HL-60 (cell line): Measurements from ENCODE around the gene MRPS12.

ENCODE experiments used
- CTCF ChIP-seq: IDR thresholded peaks from one replicate; pipeline ENCODE4 v1.5.1; 2011; ENCODE audit warnings: low read length, control low read depth, inconsistent platforms; ENCODE audit not compliant: insufficient read depth
- GABPA ChIP-seq: IDR thresholded peaks from 2 replicates; pipeline ENCODE4 v1.6.1; 2012; ENCODE audit warnings: low read depth
- REST ChIP-seq: IDR thresholded peaks from 2 replicates; pipeline ENCODE4 v1.6.1; 2012; ENCODE audit warnings: low read depth; ENCODE audit not compliant: insufficient replicate concordance

GRCh38 chr19:38975214-38975860 is 44.6 kb downstream of the MRPS12 start, which contains the start of gene FBXO17:
- TF ChIP-seq CTCF = no peak
- TF ChIP-seq GABPA = no peak
- no peak for TF ChIP-seq REST
